Measurements from ENCODE around the gene KRT76.

The KRT76 gene

DNA sequence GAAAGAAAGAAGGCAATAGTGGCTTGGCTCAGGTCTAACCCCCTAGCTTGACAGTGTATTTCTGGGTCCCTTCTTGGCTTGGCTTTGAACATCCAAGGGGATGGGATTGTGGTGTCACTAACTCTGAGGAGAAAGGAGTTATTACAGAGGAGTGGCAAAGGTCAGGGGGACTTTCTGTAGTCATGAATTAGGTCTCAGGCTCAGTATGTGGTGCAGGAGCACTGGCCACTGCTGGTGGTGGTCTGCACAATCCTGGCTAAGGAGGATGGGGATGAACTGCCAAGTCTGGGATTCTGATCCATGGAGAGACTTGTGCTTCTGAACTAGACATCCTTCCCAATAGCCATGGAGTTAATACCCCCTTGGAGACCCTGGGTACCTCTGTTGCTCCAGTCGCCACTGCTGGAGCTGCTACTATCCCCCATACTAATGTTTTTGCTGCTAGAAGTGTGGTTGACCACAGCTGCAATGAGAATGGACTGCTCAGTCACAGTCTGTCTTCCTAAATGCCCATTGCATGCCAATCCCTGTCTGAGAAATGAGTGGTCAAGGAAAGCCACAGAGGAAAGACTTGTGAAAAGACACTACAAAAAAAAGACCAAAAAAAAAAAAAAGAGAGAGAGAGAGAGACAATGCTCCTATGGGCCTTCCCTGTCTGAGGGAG, 32.5 kb downstream of the KRT76 start:
- no peak overlapping the region for H4K8ac ChIP-seq (ENCODE audit: low read depth, low read length)
- H3K9ac ChIP-seq (ENCODE audit: low read depth, low read length, poor library complexity), result no peak overlapping the region
- H2AFZ ChIP-seq (ENCODE audit: low read length), result no peak overlapping the region
- H2AK5ac ChIP-seq (ENCODE audit: low read depth, low read length), result no peak overlapping the region
- peaks cover 0 to 3% (median 0%) of the 10 kb centered on the region in 3 experiments for H3K27me3 ChIP-seq (ENCODE audit: control insufficient read depth in 3 of 3, insufficient read depth in 3 of 3, low read depth in 1 of 3, low read length in 3 of 3)
- no peak overlapping the region for H3K4me3 ChIP-seq (ENCODE audit: low read length in 2 of 2)
- H2BK5ac ChIP-seq (ENCODE audit: low read length), result no peak overlapping the region
- H3K4me1 ChIP-seq (ENCODE audit: control insufficient read depth in 2 of 2, insufficient read depth in 1 of 2, low read depth in 1 of 2, low read length in 2 of 2), result no peaks in the 10 kb centered on the region
- no peak overlapping the region for H3K18ac ChIP-seq (ENCODE audit: low read length)
- H3K27ac ChIP-seq (replicated peaks; ENCODE audit: low read length), result no peak overlapping the region
- no peak overlapping the region for H2BK120ac ChIP-seq (ENCODE audit: low read depth, low read length)
- no peak overlapping the region for H2BK15ac ChIP-seq (ENCODE audit: low read length)
- no peaks in the 10 kb centered on the region for H3K36me3 ChIP-seq (replicated peaks in 1 of 2; ENCODE audit: control insufficient read depth in 2 of 2, insufficient read depth in 2 of 2, low read length in 2 of 2)
- no peak overlapping the region for H3K23ac ChIP-seq (ENCODE audit: low read depth, low read length, poor library complexity)
- H3K4ac ChIP-seq (ENCODE audit: low read length), result no peak overlapping the region
- H2BK12ac ChIP-seq (ENCODE audit: low read length), result no peak overlapping the region
- no peak for DNase-seq (ENCODE audit: low spot score)
- no peak overlapping the region for H3K4me2 ChIP-seq (ENCODE audit: insufficient read depth, low read length, poor library complexity, severe bottlenecking)
- no peaks in the 10 kb centered on the region for H3K79me1 ChIP-seq (ENCODE audit: low read depth, low read length)
- H3K9me3 ChIP-seq (replicated peaks in 1 of 2; ENCODE audit: control insufficient read depth in 2 of 2, insufficient read depth in 1 of 2, low read depth in 1 of 2, low read length in 2 of 2), result no peaks in the 10 kb centered on the region
- H4K91ac ChIP-seq (ENCODE audit: low read depth, low read length, poor library complexity), result no peak overlapping the region
- no peak overlapping the region for H3K14ac ChIP-seq (ENCODE audit: low read length)
- whole genome bisulfite sequencing, 2 donors (ENCODE audit: extremely low coverage in 2 of 2, insufficient read length in 2 of 2, insufficient replicate concordance in 1 of 2), result no CpG with 5 or more reads among the region's 1 CpG

DNA sequence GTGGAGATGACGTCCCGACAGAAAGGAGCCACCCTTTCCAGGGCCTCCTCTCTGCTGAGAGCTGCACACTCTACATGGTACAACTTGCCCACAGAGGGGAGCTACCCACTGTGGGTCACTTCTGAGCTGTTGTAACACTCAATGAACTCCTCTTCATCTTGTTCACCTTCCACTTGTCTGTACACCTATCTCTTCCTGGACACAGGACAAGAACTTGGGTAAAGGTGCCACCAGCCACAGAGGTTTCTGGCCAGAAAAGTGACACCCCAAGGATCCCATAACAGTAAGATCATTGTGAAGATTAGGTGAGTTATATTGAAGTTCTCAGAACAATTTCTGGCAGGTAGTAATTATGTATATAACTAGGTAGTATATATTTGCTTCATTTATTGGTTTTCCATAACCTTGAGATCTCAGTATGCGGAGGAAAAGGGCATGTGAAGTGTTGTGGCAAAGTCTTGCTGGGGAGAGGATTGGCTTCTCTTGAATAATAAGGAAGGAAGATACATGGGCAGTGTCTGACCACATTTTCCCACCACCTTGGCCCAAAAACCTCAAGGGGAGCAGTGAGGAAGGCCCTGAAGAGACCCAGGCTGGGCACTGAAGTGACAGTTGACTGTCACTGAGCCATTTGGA, 34.2 kb downstream of the KRT76 start:
- DNase-seq (ENCODE audit: low spot score), result no peak
- Histone ChIP-seq H3K27me3 (ENCODE audit: control insufficient read depth in 3 of 3, insufficient read depth in 3 of 3, low read depth in 1 of 3, low read length in 3 of 3) (peaks cover 0 to 3% (median 0%) of the 10 kb centered on the region in 3 experiments), H2AK5ac (ENCODE audit: low read depth, low read length) (no peak overlapping the region)

DNA sequence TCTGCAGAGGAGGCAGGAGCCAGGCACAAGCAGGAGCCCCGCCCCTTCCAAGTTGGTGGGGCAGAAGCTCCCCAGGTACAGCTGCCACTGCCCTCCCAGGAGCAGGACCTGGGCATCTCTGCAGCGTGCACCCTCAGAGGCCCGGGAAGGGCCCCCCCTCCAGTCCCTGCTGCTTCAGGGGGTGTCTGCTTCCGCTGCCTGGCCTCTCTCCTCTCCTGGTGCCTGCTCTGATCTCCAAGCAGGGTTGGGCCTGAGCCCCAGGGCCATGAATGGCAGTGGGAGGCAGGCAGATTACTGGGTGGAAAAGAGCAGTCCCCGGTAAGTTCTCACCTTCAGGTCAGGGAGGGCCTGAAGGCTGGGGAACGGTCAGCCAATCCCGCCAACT, 35.0 kb downstream of the KRT76 start:
- WGBS, 2 donors (ENCODE audit: extremely low coverage in 2 of 2, insufficient read length in 2 of 2, insufficient replicate concordance in 1 of 2), result no CpG with 5 or more reads among the region's 7 CpGs
- Histone ChIP-seq H3K23ac (ENCODE audit: low read depth, low read length, poor library complexity) (no peak overlapping the region), H3K36me3 (replicated peaks in 1 of 2; ENCODE audit: control insufficient read depth in 2 of 2, insufficient read depth in 2 of 2, low read length in 2 of 2) (no peaks in the 10 kb centered on the region), H3K79me1 (ENCODE audit: low read depth, low read length) (no peaks in the 10 kb centered on the region), H3K27ac (replicated peaks; ENCODE audit: low read length) (no peak overlapping the region), H3K14ac (ENCODE audit: low read length) (no peak overlapping the region), H3K9me3 (replicated peaks in 1 of 2; ENCODE audit: control insufficient read depth in 2 of 2, insufficient read depth in 1 of 2, low read depth in 1 of 2, low read length in 2 of 2) (no peaks in the 10 kb centered on the region), H2BK12ac (ENCODE audit: low read length) (no peak overlapping the region), H3K4me3 (ENCODE audit: low read length in 2 of 2) (no peak overlapping the region), H3K18ac (ENCODE audit: low read length) (no peak overlapping the region), H2AK5ac (ENCODE audit: low read depth, low read length) (no peak overlapping the region), H2BK120ac (ENCODE audit: low read depth, low read length) (no peak overlapping the region), H2BK15ac (ENCODE audit: low read length) (no peak overlapping the region), H3K4me1 (ENCODE audit: control insufficient read depth in 2 of 2, insufficient read depth in 1 of 2, low read depth in 1 of 2, low read length in 2 of 2) (no peaks in the 10 kb centered on the region), H3K9ac (ENCODE audit: low read depth, low read length, poor library complexity) (no peak overlapping the region), H2AFZ (ENCODE audit: low read length) (no peak overlapping the region), H2BK5ac (ENCODE audit: low read length) (no peak overlapping the region), H4K91ac (ENCODE audit: low read depth, low read length, poor library complexity) (no peak overlapping the region), H3K4me2 (ENCODE audit: insufficient read depth, low read length, poor library complexity, severe bottlenecking) (no peak overlapping the region), H4K8ac (ENCODE audit: low read depth, low read length) (no peak overlapping the region), H3K27me3 (ENCODE audit: control insufficient read depth in 3 of 3, insufficient read depth in 3 of 3, low read depth in 1 of 3, low read length in 3 of 3) (peaks cover 0 to 3% (median 0%) of the 10 kb centered on the region in 3 experiments), H3K4ac (ENCODE audit: low read length) (no peak overlapping the region)
- no peak for DNase-seq (ENCODE audit: low spot score)

More for the DNA sequence above, 34.2 kb downstream of the KRT76 start:
- Histone ChIP-seq H2AFZ (ENCODE audit: low read length) (no peak overlapping the region), H3K4me2 (ENCODE audit: insufficient read depth, low read length, poor library complexity, severe bottlenecking) (no peak overlapping the region), H3K79me1 (ENCODE audit: low read depth, low read length) (no peaks in the 10 kb centered on the region), H2BK5ac (ENCODE audit: low read length) (no peak overlapping the region), H2BK15ac (ENCODE audit: low read length) (no peak overlapping the region), H3K4me3 (ENCODE audit: low read length in 2 of 2) (no peak overlapping the region), H4K8ac (ENCODE audit: low read depth, low read length) (no peak overlapping the region), H3K23ac (ENCODE audit: low read depth, low read length, poor library complexity) (no peak overlapping the region), H3K36me3 (replicated peaks in 1 of 2; ENCODE audit: control insufficient read depth in 2 of 2, insufficient read depth in 2 of 2, low read length in 2 of 2) (no peaks in the 10 kb centered on the region), H3K9ac (ENCODE audit: low read depth, low read length, poor library complexity) (no peak overlapping the region), H3K4ac (ENCODE audit: low read length) (no peak overlapping the region), H3K18ac (ENCODE audit: low read length) (peak overlapping the region; percentile 19), H3K9me3 (replicated peaks in 1 of 2; ENCODE audit: control insufficient read depth in 2 of 2, insufficient read depth in 1 of 2, low read depth in 1 of 2, low read length in 2 of 2) (no peaks in the 10 kb centered on the region), H4K91ac (ENCODE audit: low read depth, low read length, poor library complexity) (no peak overlapping the region), H3K27ac (replicated peaks; ENCODE audit: low read length) (no peak overlapping the region), H2BK12ac (ENCODE audit: low read length) (no peak overlapping the region), H3K14ac (ENCODE audit: low read length) (no peak overlapping the region), H2BK120ac (ENCODE audit: low read depth, low read length) (no peak overlapping the region), H3K4me1 (ENCODE audit: control insufficient read depth in 2 of 2, insufficient read depth in 1 of 2, low read depth in 1 of 2, low read length in 2 of 2) (no peaks in the 10 kb centered on the region)
- WGBS, 2 donors (ENCODE audit: extremely low coverage in 2 of 2, insufficient read length in 2 of 2, insufficient replicate concordance in 1 of 2), result no CpG with 5 or more reads among the region's 3 CpGs

DNA sequence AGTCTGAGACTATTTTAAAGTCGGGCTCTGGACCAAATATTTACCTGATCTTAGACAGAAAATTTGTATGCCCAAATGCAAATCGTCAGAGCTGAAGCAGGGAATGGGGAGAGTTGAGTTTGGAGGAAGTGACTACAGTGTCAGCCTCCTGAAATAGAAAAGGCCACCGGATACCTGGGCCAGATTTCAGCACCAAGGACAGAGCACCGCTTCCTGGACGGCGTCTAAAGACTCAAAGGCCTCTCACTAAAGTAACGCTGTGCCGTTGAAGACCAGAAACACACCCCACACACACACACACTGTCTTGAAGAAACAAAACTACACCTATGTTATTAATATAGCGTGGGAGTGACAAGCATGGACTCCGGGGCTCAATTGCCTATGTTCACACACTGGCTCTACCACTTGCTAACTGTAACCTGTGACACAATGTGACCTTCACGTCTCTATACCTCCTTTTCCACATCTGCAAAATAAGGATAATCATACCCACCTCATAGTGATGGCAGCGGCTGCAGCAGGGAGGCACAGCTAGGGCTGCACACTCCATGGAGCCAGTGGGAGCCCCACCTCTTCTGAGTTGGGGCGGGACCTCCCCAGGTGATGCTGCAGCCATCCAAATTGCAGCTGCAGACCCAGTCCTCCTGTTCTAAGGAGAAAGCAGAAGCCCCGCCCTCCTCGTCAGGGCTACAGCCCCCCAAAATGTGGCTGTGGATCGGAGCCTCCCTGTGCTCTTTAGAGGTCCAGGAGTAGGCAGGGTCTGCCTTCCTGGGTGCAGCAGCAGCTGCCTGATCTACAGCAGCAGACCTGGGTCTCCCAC, 35.6 kb downstream of the KRT76 start:
- Histone ChIP-seq H3K9ac (ENCODE audit: low read depth, low read length, poor library complexity) (no peak overlapping the region), H3K4me3 (ENCODE audit: low read length in 2 of 2) (no peak overlapping the region), H2AK5ac (ENCODE audit: low read depth, low read length) (no peak overlapping the region), H4K8ac (ENCODE audit: low read depth, low read length) (no peak overlapping the region), H3K4me1 (ENCODE audit: control insufficient read depth in 2 of 2, insufficient read depth in 1 of 2, low read depth in 1 of 2, low read length in 2 of 2) (no peaks in the 10 kb centered on the region), H2BK15ac (ENCODE audit: low read length) (no peak overlapping the region), H3K4me2 (ENCODE audit: insufficient read depth, low read length, poor library complexity, severe bottlenecking) (no peak overlapping the region), H3K23ac (ENCODE audit: low read depth, low read length, poor library complexity) (no peak overlapping the region), H2BK12ac (ENCODE audit: low read length) (no peak overlapping the region), H2AFZ (ENCODE audit: low read length) (no peak overlapping the region), H3K36me3 (replicated peaks in 1 of 2; ENCODE audit: control insufficient read depth in 2 of 2, insufficient read depth in 2 of 2, low read length in 2 of 2) (no peaks in the 10 kb centered on the region), H3K18ac (ENCODE audit: low read length) (no peak overlapping the region), H3K27me3 (ENCODE audit: control insufficient read depth in 3 of 3, insufficient read depth in 3 of 3, low read depth in 1 of 3, low read length in 3 of 3) (peaks cover 0 to 3% (median 0%) of the 10 kb centered on the region in 3 experiments), H3K4ac (ENCODE audit: low read length) (no peak overlapping the region), H3K79me1 (ENCODE audit: low read depth, low read length) (no peaks in the 10 kb centered on the region), H3K9me3 (replicated peaks in 1 of 2; ENCODE audit: control insufficient read depth in 2 of 2, insufficient read depth in 1 of 2, low read depth in 1 of 2, low read length in 2 of 2) (no peaks in the 10 kb centered on the region), H4K91ac (ENCODE audit: low read depth, low read length, poor library complexity) (no peak overlapping the region), H2BK120ac (ENCODE audit: low read depth, low read length) (no peak overlapping the region), H3K14ac (ENCODE audit: low read length) (no peak overlapping the region), H2BK5ac (ENCODE audit: low read length) (no peak overlapping the region), H3K27ac (replicated peaks; ENCODE audit: low read length) (no peak overlapping the region)
- DNase-seq (ENCODE audit: low spot score), result peak; percentile 83
- no CpG with 5 or more reads among the region's 16 CpGs for WGBS, 2 donors (ENCODE audit: extremely low coverage in 2 of 2, insufficient read length in 2 of 2, insufficient replicate concordance in 1 of 2)

Measured in neuronal stem cell (in vitro differentiated cells).